Neural progenitor cell (in vitro differentiated cells): Measurements from ENCODE around the gene DDAH2. TPM values are rescaled to one million over a fixed set of nuclear protein-coding genes. Genes with fewer than 3 reads are reported as not detected.

ENCODE experiments used
- DNase-seq: peaks from one replicate; pipeline ENCODE4 v3.0.0-alpha.2; 2016; ENCODE audit warnings: low spot score
- H2AFZ ChIP-seq: fragments of 200-600 bp; sonication (generic); replicated peaks from 2 replicates; pipeline ENCODE4 v1.6.1; 2016; ENCODE audit warnings: antibody characterized with exemption
- H3F3A ChIP-seq: fragments of 200-600 bp; sonication (generic); 2 replicates; pipeline ENCODE4 v1.6.1; 2016; ENCODE audit warnings: antibody characterized with exemption, low read depth
- H3K27ac ChIP-seq: fragments of 200-600 bp; sonication (generic); 2 replicates; pipeline ENCODE4 v1.5.1; 2016; ENCODE audit warnings: mild to moderate bottlenecking
- H3K27me3 ChIP-seq: fragments of 200-600 bp; sonication (generic); 2 replicates; pipeline ENCODE4 v1.6.1; 2016; ENCODE audit warnings: mild to moderate bottlenecking, moderate library complexity
- H3K36me3 ChIP-seq: fragments of 200-600 bp; sonication (generic); 2 replicates; pipeline ENCODE4 v1.5.1; 2016
- H3K4me1 ChIP-seq: fragments of 200-600 bp; sonication (generic); 2 replicates; pipeline ENCODE4 v1.6.1; 2016; ENCODE audit warnings: mixed run types
- H3K4me2 ChIP-seq: fragments of 200-600 bp; sonication (generic); 2 replicates; pipeline ENCODE4 v1.6.1; 2016
- H3K4me3 ChIP-seq: fragments of 200-600 bp; sonication (generic); 2 replicates; pipeline ENCODE4 v1.5.1; 2016
- H3K79me2 ChIP-seq: fragments of 200-600 bp; sonication (generic); 2 replicates; pipeline ENCODE4 v1.6.1; 2016; ENCODE audit warnings: low read depth
- H3K9ac ChIP-seq: fragments of 200-600 bp; sonication (generic); 2 replicates; pipeline ENCODE4 v1.6.1; 2016
- H3K9me3 ChIP-seq: fragments of 200-600 bp; sonication (generic); 2 replicates; pipeline ENCODE4 v1.5.1; 2016; ENCODE audit warnings: low read depth
- H4K20me1 ChIP-seq: fragments of 200-600 bp; sonication (generic); 2 replicates; pipeline ENCODE4 v1.6.1; 2016; ENCODE audit warnings: low read depth
- H3K27ac Mint-ChIP-seq: 3 replicates; pipeline ENCODE4 v1.8.0; 2021; ENCODE audit warnings: mixed read lengths
- H3K27me3 Mint-ChIP-seq: 2 replicates; pipeline ENCODE4 v1.8.0; 2022; ENCODE audit warnings: low read depth, mild to moderate bottlenecking, inconsistent platforms, moderate library complexity, mixed read lengths; ENCODE audit not compliant: insufficient read depth
- H3K36me3 Mint-ChIP-seq: 3 replicates; pipeline ENCODE4 v1.8.0; 2021; ENCODE audit warnings: mixed read lengths
- H3K4me1 Mint-ChIP-seq: 3 replicates; pipeline ENCODE4 v1.8.0; 2021; ENCODE audit warnings: mixed read lengths
- H3K4me3 Mint-ChIP-seq: 3 replicates; pipeline ENCODE4 v1.8.0; 2021; ENCODE audit warnings: mild to moderate bottlenecking, moderate library complexity, mixed read lengths
- H3K9me3 Mint-ChIP-seq: 3 replicates; pipeline ENCODE4 v1.8.0; 2020; ENCODE audit warnings: mixed read lengths
- CTCF ChIP-seq: fragments of 200-600 bp; sonication (generic); IDR thresholded peaks from 2 replicates; pipeline ENCODE4 v1.5.1; 2017; ENCODE audit warnings: antibody characterized with exemption, mild to moderate bottlenecking
- EZH2 ChIP-seq: fragments of 200-600 bp; sonication (generic); IDR thresholded peaks from 2 replicates; pipeline ENCODE4 v1.6.1; 2017; ENCODE audit warnings: antibody characterized with exemption, mild to moderate bottlenecking, moderate library complexity
- EZH2phosphoT487 ChIP-seq: fragments of 200-600 bp; sonication (generic); IDR thresholded peaks from 2 replicates; pipeline ENCODE4 v1.6.1; 2017; ENCODE audit warnings: antibody characterized with exemption
- total RNA-seq: library from RNA; depleted of rRNA; stranded (reverse); fragments of >200 nt; gene quantifications from 2 replicates; pipeline ENCODE4 v1.2.3, GENCODE V29; 2015; ENCODE audit warnings: low replicate concordance

DDAH2 gene
- total RNA-seq, 1 donor from 2014 or later: 94.3 TPM

GRCh38 chr6:31720196-31720770, 8.8 kb downstream of the DDAH2 start:
- TF ChIP-seq EZH2phosphoT487: no peak
- TF ChIP-seq CTCF: no peak
- TF ChIP-seq EZH2: no peak
- Histone ChIP-seq H3K27me3 (no peaks in the 10 kb centered on the region), H3K9me3 (no peaks in the 10 kb centered on the region), H4K20me1 (no peaks in the 10 kb centered on the region), H3K4me3 (no peak overlapping the region), H3F3A (peaks cover 10% of the 10 kb centered on the region), H3K9ac (no peak overlapping the region), H2AFZ (no peak overlapping the region), H3K79me2 (no peaks in the 10 kb centered on the region), H3K4me1 (peaks cover 2% of the 10 kb centered on the region), H3K36me3 (no peaks in the 10 kb centered on the region), H3K27ac (no peak overlapping the region), H3K4me2 (no peak overlapping the region)
- H3K4me3 Mint-ChIP-seq: no peak overlapping the region
- H3K36me3 Mint-ChIP-seq: peaks cover 5% of the 10 kb centered on the region
- no peak for DNase-seq
- H3K27me3 Mint-ChIP-seq: peaks cover 9% of the 10 kb centered on the region
- no peaks in the 10 kb centered on the region for H3K9me3 Mint-ChIP-seq
- peaks cover 15% of the 10 kb centered on the region for H3K4me1 Mint-ChIP-seq
- H3K27ac Mint-ChIP-seq: no peak overlapping the region

DNA sequence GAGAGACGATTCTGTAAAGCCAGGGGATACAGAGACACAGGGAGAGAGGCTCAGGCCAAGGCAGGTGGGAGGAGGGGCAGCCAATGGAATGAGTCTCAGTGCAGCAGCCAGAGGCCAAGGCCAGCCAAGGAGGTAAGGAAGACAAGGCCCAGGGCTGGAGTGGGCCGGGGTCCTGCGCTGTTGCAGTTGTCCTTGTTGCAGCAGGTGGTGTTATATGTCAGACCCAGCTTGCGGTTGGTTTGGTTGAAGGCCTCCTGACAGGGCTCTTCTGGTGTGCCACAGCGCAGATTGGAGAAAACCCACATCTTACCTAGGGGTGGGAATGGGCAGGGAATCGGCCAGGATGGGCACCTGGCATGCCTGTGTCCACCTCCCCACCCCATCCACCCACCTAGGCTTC, 10.1 kb downstream of the DDAH2 start:
- H3K79me2 ChIP-seq: no peaks in the 10 kb centered on the region
- no peak overlapping the region for H3K4me3 Mint-ChIP-seq
- no peaks in the 10 kb centered on the region for H3K36me3 ChIP-seq
- no peak overlapping the region for H2AFZ ChIP-seq
- peaks cover 12% of the 10 kb centered on the region for H3K27me3 Mint-ChIP-seq
- no peaks in the 10 kb centered on the region for H3K9me3 ChIP-seq
- no peaks in the 10 kb centered on the region for H4K20me1 ChIP-seq
- H3K27ac Mint-ChIP-seq: no peak overlapping the region
- no peak for DNase-seq
- no peak overlapping the region for H3K27ac ChIP-seq
- H3K9me3 Mint-ChIP-seq: no peaks in the 10 kb centered on the region
- H3K9ac ChIP-seq: no peak overlapping the region
- H3K4me2 ChIP-seq: no peak overlapping the region
- peaks cover 14% of the 10 kb centered on the region for H3K4me1 ChIP-seq
- no peak overlapping the region for H3K4me3 ChIP-seq
- H3K4me1 Mint-ChIP-seq: peaks cover 19% of the 10 kb centered on the region
- TF ChIP-seq EZH2 (no peak), EZH2phosphoT487 (no peak), CTCF (no peak)
- no peaks in the 10 kb centered on the region for H3K27me3 ChIP-seq
- peaks cover 12% of the 10 kb centered on the region for H3F3A ChIP-seq
- H3K36me3 Mint-ChIP-seq: peaks cover under 1% of the 10 kb centered on the region

- Histone ChIP-seq H3K4me3 (no peak overlapping the region), H3K27me3 (no peaks in the 10 kb centered on the region), H3K4me1 (peaks cover 21% of the 10 kb centered on the region), H3K79me2 (no peaks in the 10 kb centered on the region), H3K9ac (no peak overlapping the region), H2AFZ (no peak overlapping the region), H3K4me2 (no peak overlapping the region), H3F3A (peaks cover 19% of the 10 kb centered on the region), H3K9me3 (no peaks in the 10 kb centered on the region), H3K36me3 (no peaks in the 10 kb centered on the region), H4K20me1 (no peaks in the 10 kb centered on the region), H3K27ac (no peak overlapping the region)
- peaks cover 11% of the 10 kb centered on the region for H3K27me3 Mint-ChIP-seq
- TF ChIP-seq EZH2phosphoT487 (no peak), EZH2 (no peak), CTCF (no peak)
- H3K9me3 Mint-ChIP-seq: no peaks in the 10 kb centered on the region
- peak overlapping the region; percentile 12 for H3K4me3 Mint-ChIP-seq
- DNase-seq: no peak
- H3K4me1 Mint-ChIP-seq: peaks cover 26% of the 10 kb centered on the region
- no peaks in the 10 kb centered on the region for H3K36me3 Mint-ChIP-seq
- H3K27ac Mint-ChIP-seq: no peak overlapping the region
Observed at GRCh38 chr6:31718265-31718664, 10.8 kb downstream of the DDAH2 start.
